HL-60 (cell line): ENCODE measurements around the gene ATP1A1.

ENCODE experiments used
- CTCF ChIP-seq: IDR thresholded peaks from one replicate; pipeline ENCODE4 v1.5.1; 2011; ENCODE audit warnings: low read length, control low read depth, inconsistent platforms; ENCODE audit not compliant: insufficient read depth
- GABPA ChIP-seq: IDR thresholded peaks from 2 replicates; pipeline ENCODE4 v1.6.1; 2012; ENCODE audit warnings: low read depth
- POLR2AphosphoS5 ChIP-seq: IDR thresholded peaks from 2 replicates; pipeline ENCODE4 v1.6.1; 2012; ENCODE audit warnings: low read depth
- REST ChIP-seq: IDR thresholded peaks from 2 replicates; pipeline ENCODE4 v1.6.1; 2012; ENCODE audit warnings: low read depth; ENCODE audit not compliant: insufficient replicate concordance

GRCh38 chr1:116424863-116425262 lies 51.8 kb downstream of the ATP1A1 start:
- TF ChIP-seq CTCF: no peak
- no peak for TF ChIP-seq REST
- TF ChIP-seq POLR2AphosphoS5: no peak
- no peak for TF ChIP-seq GABPA
